ENCODE data around the gene GRID2.
A peak's percentile ranks its signal among the peaks of the same experiment; 100 is the strongest.
"Not testable (repeated sequence)": the region's sequence is repeated elsewhere in the genome, so short reads cannot be mapped to it uniquely, and the experiment has no call there.

Gene GRID2

GRCh38 chr4:92304606-92305005 lies 840 bp downstream of the GRID2 start:
- FAIRE-seq, result no peak

GRCh38 chr4:92305148-92305877 lies 1.5 kb downstream of the GRID2 start:
- DNase-seq (ENCODE audit: insufficient read length, low spot score), result peak; percentile 41

More at GRCh38 chr4:92304606-92305005, 840 bp downstream of the GRID2 start:
- DNase-seq (ENCODE audit: insufficient read length, low spot score), result no peak

GRCh38 chr4:92305878-92306520 lies 2.2 kb downstream of the GRID2 start:
- FAIRE-seq (no peak), DNase-seq (ENCODE audit: insufficient read length, low spot score) (no peak)

More at GRCh38 chr4:92305148-92305877, 1.5 kb downstream of the GRID2 start:
- no peak for FAIRE-seq

- DNase-seq (ENCODE audit: insufficient read length, low spot score) (no peak), FAIRE-seq (no peak)
These were observed 3.4 kb downstream of the GRID2 start for GRCh38 chr4:92307181-92307580.

- DNase-seq (ENCODE audit: insufficient read length, low spot score), result no peak
- FAIRE-seq, result no peak
These were observed 4.1 kb downstream of the GRID2 start for GRCh38 chr4:92307866-92308265.

- FAIRE-seq (no peak), DNase-seq (ENCODE audit: insufficient read length, low spot score) (no peak)
These were observed 13.3 kb downstream of the GRID2 start for GRCh38 chr4:92317047-92317446.

- DNase-seq (ENCODE audit: insufficient read length, low spot score) (no peak), FAIRE-seq (no peak)
These were observed 24.3 kb downstream of the GRID2 start for GRCh38 chr4:92328095-92328494.

- no peak for DNase-seq (ENCODE audit: insufficient read length, low spot score)
- FAIRE-seq, result no peak
These were observed 29.2 kb downstream of the GRID2 start for GRCh38 chr4:92333016-92333415.

GRCh38 chr4:92334716-92335350 lies 31.1 kb downstream of the GRID2 start:
- no peak for FAIRE-seq

GRCh38 chr4:92339676-92340075 lies 35.9 kb downstream of the GRID2 start:
- FAIRE-seq (no peak), DNase-seq (ENCODE audit: insufficient read length, low spot score) (no peak)

More at GRCh38 chr4:92334716-92335350, 31.1 kb downstream of the GRID2 start:
- no peak for DNase-seq (ENCODE audit: insufficient read length, low spot score)

- no peak for FAIRE-seq
These were observed 40.5 kb downstream of the GRID2 start for GRCh38 chr4:92344216-92344615.

GRCh38 chr4:92346289-92346688 lies 42.5 kb downstream of the GRID2 start:
- FAIRE-seq (no peak), DNase-seq (ENCODE audit: insufficient read length, low spot score) (no peak)

More at GRCh38 chr4:92344216-92344615, 40.5 kb downstream of the GRID2 start:
- no peak for DNase-seq (ENCODE audit: insufficient read length, low spot score)

GRCh38 chr4:92357966-92358365 lies 54.2 kb downstream of the GRID2 start:
- FAIRE-seq, result no peak
- DNase-seq (ENCODE audit: insufficient read length, low spot score), result no peak

GRCh38 chr4:92359491-92359890 lies 55.7 kb downstream of the GRID2 start:
- no peak for DNase-seq (ENCODE audit: insufficient read length, low spot score)

GRCh38 chr4:92362028-92362427 lies 58.3 kb downstream of the GRID2 start:
- no peak for DNase-seq (ENCODE audit: insufficient read length, low spot score)
- no peak for FAIRE-seq

More at GRCh38 chr4:92359491-92359890, 55.7 kb downstream of the GRID2 start:
- FAIRE-seq, result no peak

GRCh38 chr4:92368653-92369052 lies 64.9 kb downstream of the GRID2 start:
- no peak for FAIRE-seq
- DNase-seq (ENCODE audit: insufficient read length, low spot score), result no peak

- FAIRE-seq, result no peak
- peak; percentile 1 for DNase-seq (ENCODE audit: insufficient read length, low spot score)
These were observed 77.8 kb downstream of the GRID2 start for GRCh38 chr4:92381616-92382015.

- no peak for DNase-seq (ENCODE audit: insufficient read length, low spot score)
- FAIRE-seq, result no peak
These were observed 78.4 kb downstream of the GRID2 start for GRCh38 chr4:92382128-92382527.

GRCh38 chr4:92387459-92388069 lies 83.8 kb downstream of the GRID2 start:
- DNase-seq (ENCODE audit: insufficient read length, low spot score), result peak; percentile 2
- FAIRE-seq, result no peak

GRCh38 chr4:92399032-92399431 lies 95.3 kb downstream of the GRID2 start:
- no peak for FAIRE-seq
- DNase-seq (ENCODE audit: insufficient read length, low spot score), result no peak

GRCh38 chr4:92403525-92403924 lies 99.8 kb downstream of the GRID2 start:
- not testable (repeated sequence) for DNase-seq (ENCODE audit: insufficient read length, low spot score); FAIRE-seq
